GM19043 (cell line): ENCODE results near the gene ZNF613.

ENCODE experiments used
- ATAC-seq: cut with Tn5 transposase; IDR thresholded peaks from one replicate; pipeline ENCODE4 v1.9.1; 2021; ENCODE audit warnings: low read depth; ENCODE audit not compliant: unreplicated experiment

ZNF613 gene

DNA sequence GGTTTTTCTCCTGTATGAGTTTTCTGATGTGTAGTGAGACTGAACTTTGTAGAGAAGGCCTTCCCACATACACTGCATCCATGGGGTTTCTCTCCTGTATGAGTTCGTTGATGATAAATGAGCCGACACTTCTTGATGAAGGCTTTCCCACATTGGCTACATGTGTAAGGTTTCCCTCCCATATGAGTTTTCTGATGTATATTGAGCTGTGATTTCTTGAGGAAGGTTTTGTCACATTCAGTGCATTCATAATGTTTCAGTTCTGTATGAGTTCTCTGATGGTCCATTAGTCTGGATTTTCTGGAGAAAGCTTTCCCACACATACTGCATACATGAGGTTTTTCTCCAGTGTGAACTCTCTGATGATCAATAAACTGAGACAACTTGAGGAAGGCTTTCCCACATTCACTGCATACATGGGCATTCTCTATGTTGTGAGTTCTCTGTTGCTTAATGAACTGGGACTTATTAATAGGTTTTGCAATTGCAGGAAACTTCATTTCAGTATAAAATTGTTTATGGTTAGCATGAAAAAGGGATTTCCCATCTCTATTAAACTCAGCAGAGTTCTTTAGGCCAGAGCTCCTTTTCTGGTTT is 66.9 kb downstream of the ZNF613 start:
- no peak for ATAC-seq
